Measurements from ENCODE around the gene ACBD6.
A peak's percentile ranks its signal among the peaks of the same experiment; 100 is the strongest.

Gene ACBD6

DNA sequence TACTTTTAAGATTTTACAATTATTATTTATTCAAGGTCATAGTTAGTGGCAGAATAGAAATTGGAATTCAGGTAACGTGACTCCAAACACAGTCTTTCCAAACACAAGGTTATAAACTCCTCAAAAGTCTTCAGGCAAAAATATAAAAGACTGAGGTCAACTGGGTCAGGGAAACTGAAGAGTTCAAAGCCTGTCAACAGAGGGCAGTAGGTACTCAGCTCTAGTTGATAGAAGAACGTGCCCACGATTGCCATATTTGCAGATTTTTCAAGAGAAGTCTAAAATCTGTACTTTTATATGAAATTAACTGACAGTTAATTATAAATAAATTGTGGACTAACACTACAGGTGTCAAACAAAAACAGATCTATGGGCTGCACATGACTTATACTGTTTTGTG lies 137.3 kb downstream of the ACBD6 start:
- no peak overlapping the region for H3K27ac ChIP-seq (replicated peaks)
- H3K27me3 ChIP-seq (ENCODE audit: insufficient read depth, poor library complexity, severe bottlenecking), result no peaks in the 10 kb centered on the region
- peak in 1 of 2 experiments; percentile 33 for DNase-seq (ENCODE audit: low read depth in 1 of 2, low spot score in 1 of 2)
- TF ChIP-seq POLR2AphosphoS5 (IDR thresholded peaks at IDR 0.05; ENCODE audit: low read depth) (no peak), CTCF (IDR thresholded peaks at IDR 0.05; ENCODE audit: insufficient read depth, low read length) (peak; percentile 28)
- H3K4me3 ChIP-seq (replicated peaks; ENCODE audit: insufficient read depth, low read length), result no peak overlapping the region

DNA sequence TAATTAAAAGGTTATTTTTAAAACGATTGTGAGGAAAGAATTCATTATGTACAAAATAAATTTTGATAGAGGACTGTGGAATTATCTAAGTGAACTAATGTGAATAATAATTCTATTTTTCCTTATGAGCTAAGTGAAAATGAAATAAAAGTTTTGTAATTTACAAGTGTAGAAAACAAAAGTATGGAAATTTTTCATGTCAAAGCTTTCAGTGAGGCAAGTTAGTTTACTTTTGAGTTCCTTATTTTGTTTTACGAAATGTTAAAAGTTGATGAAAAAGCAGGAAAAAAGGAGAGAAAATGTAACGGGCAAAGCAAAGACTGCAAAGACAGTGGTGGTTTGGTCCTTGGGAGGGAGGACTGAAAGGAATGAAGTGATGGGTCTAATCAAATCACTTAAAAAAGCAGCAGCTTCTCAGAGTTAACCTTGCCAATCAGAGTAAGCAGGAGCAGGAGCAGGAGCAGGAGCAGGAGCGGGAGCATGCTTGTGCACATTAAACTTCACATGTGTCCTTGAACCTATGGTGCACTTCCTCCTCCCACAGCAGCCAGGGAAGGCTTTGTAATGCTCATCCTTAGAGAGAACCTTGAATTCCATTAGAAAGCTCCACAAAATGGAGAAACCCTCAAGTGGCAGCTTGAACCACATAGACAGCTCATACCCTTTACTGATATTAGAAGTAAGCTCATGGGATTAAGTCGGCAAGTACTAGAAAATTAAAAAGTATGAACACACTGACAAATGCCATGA lies 139.0 kb downstream of the ACBD6 start:
- H3K27ac ChIP-seq (replicated peaks), result no peak overlapping the region
- DNase-seq (ENCODE audit: low read depth in 1 of 2, low spot score in 1 of 2), result no peak
- H3K27me3 ChIP-seq (ENCODE audit: insufficient read depth, poor library complexity, severe bottlenecking), result no peaks in the 10 kb centered on the region
- H3K4me3 ChIP-seq (replicated peaks; ENCODE audit: insufficient read depth, low read length), result no peak overlapping the region
- TF ChIP-seq REST (IDR thresholded peaks at IDR 0.05; ENCODE audit: insufficient replicate concordance, low read depth) (no peak), SPI1 (IDR thresholded peaks at IDR 0.05; ENCODE audit: borderline replicate concordance, low read depth) (no peak), CTCF (IDR thresholded peaks at IDR 0.05; ENCODE audit: insufficient read depth, low read length) (no peak), POLR2AphosphoS5 (IDR thresholded peaks at IDR 0.05; ENCODE audit: low read depth) (no peak), GABPA (IDR thresholded peaks at IDR 0.05; ENCODE audit: low read depth) (no peak)

DNA sequence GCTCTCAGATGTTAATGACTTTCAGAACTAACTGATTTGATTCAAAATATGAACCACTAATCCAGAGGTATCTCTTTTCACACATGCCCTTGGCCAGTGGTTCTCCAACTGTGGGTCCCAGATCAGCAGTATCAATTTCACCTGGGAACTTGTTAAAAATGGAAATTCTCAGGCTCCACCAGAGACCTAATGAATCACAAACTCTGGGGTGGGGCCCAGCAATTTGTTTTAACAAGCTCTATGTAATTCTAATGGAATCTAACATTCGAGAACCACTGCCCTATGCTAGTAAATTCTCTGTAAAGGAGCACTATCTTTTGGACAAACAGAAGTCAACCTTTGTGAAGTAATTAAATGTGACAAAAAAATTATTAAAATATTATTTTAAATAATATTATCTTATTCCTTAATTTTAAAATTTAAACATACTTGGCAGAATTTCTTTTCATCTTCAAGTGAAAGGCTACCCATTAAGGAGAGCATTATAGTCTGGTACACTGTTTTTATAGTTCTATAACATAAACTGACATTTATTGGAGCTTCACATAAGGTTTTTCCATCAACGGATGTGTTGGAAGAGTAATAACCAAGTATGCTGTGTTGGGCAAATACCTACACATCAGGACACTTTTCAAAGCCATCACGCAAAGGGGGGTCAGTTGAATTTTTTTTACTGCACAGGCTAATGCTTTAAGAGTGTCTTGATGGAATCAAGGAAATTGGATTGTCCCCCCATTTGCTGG lies 141.9 kb downstream of the ACBD6 start:
- no peak for DNase-seq (ENCODE audit: low read depth in 1 of 2, low spot score in 1 of 2)
- no peak overlapping the region for H3K4me3 ChIP-seq (replicated peaks; ENCODE audit: insufficient read depth, low read length)
- H3K27ac ChIP-seq (replicated peaks), result no peak overlapping the region
- no peaks in the 10 kb centered on the region for H3K27me3 ChIP-seq (ENCODE audit: insufficient read depth, poor library complexity, severe bottlenecking)
- TF ChIP-seq SPI1 (IDR thresholded peaks at IDR 0.05; ENCODE audit: borderline replicate concordance, low read depth) (no peak), REST (IDR thresholded peaks at IDR 0.05; ENCODE audit: insufficient replicate concordance, low read depth) (no peak), CTCF (IDR thresholded peaks at IDR 0.05; ENCODE audit: insufficient read depth, low read length) (no peak), POLR2AphosphoS5 (IDR thresholded peaks at IDR 0.05; ENCODE audit: low read depth) (no peak), GABPA (IDR thresholded peaks at IDR 0.05; ENCODE audit: low read depth) (no peak)
